HUES64 (cell line): Measurements from ENCODE around the gene AGO1.
"Not testable (repeated sequence)": the region's sequence is repeated elsewhere in the genome, so short reads cannot be mapped to it uniquely, and the experiment has no call there.

Experiments
- H3K27ac ChIP-seq: 2 replicates; pipeline ENCODE4 v1.7.0; 2013; ENCODE audit warnings: low read depth, low read length, inconsistent platforms
- H3K27me3 ChIP-seq: 2 replicates; pipeline ENCODE4 v1.6.1; 2013; ENCODE audit warnings: mild to moderate bottlenecking, low read length; ENCODE audit not compliant: insufficient read depth
- H3K36me3 ChIP-seq: 2 replicates; pipeline ENCODE4 v1.6.1; 2013; ENCODE audit warnings: mild to moderate bottlenecking, low read length; ENCODE audit not compliant: insufficient read depth
- H3K4me1 ChIP-seq: 2 replicates; pipeline ENCODE4 v1.6.1; 2013; ENCODE audit warnings: mild to moderate bottlenecking, low read length, moderate library complexity; ENCODE audit not compliant: insufficient read depth
- H3K4me3 ChIP-seq: 2 replicates; pipeline ENCODE4 v1.5.1; 2013; ENCODE audit warnings: mild to moderate bottlenecking, low read length, moderate library complexity
- H3K9ac ChIP-seq: 2 replicates; pipeline ENCODE4 v1.6.1; 2013; ENCODE audit warnings: mild to moderate bottlenecking, low read depth, low read length
- H3K9me3 ChIP-seq: 2 replicates; pipeline ENCODE4 v1.6.1; 2013; ENCODE audit warnings: low read depth, low read length; ENCODE audit not compliant: insufficient read depth
- WGBS: fragments of 150-250, 120-280 bp; methylation state at CpG from one replicate; pipeline ENCODE4 v1.1.7; 2013; ENCODE audit warnings: missing lambda C conversion rate; 5-methylcytosine and 5-hydroxymethylcytosine counted together

AGO1 gene

GRCh38 chr1:35888255-35888654 is 5.2 kb downstream of the AGO1 start:
- H3K27ac ChIP-seq, result no peak overlapping the region
- H3K36me3 ChIP-seq, result peaks cover 46% of the 10 kb centered on the region
- H3K9ac ChIP-seq, result no peak overlapping the region
- no peak overlapping the region for H3K4me3 ChIP-seq
- no peaks in the 10 kb centered on the region for H3K27me3 ChIP-seq
- no peaks in the 10 kb centered on the region for H3K9me3 ChIP-seq
- 95% methylated on average over 11 of the region's 11 CpGs for WGBS
- H3K4me1 ChIP-seq, result peaks cover 42% of the 10 kb centered on the region

- not testable (repeated sequence) for H3K27me3 ChIP-seq, H3K4me3 ChIP-seq, H3K9ac ChIP-seq, H3K27ac ChIP-seq, H3K9me3 ChIP-seq
- Histone ChIP-seq H3K4me1 (peaks cover 42% of the 10 kb centered on the region), H3K36me3 (peaks cover 53% of the 10 kb centered on the region)
- WGBS, result 94% methylated on average over 3 of the region's 3 CpGs
These were observed 6.0 kb downstream of the AGO1 start for GRCh38 chr1:35888981-35889380.

GRCh38 chr1:35893051-35893879 is 10.3 kb downstream of the AGO1 start:
- H3K4me1 ChIP-seq, result peaks cover 4% of the 10 kb centered on the region; the same call in 1 of the 2 replicates
- no peak overlapping the region for H3K9ac ChIP-seq
- no peaks in the 10 kb centered on the region for H3K27me3 ChIP-seq
- no peak overlapping the region for H3K27ac ChIP-seq
- no peak overlapping the region for H3K4me3 ChIP-seq
- 93% methylated on average over 14 of the region's 14 CpGs for WGBS
- no peaks in the 10 kb centered on the region for H3K9me3 ChIP-seq
- peaks cover 92% of the 10 kb centered on the region for H3K36me3 ChIP-seq

GRCh38 chr1:35894183-35894582 is 11.2 kb downstream of the AGO1 start:
- no peak overlapping the region for H3K27ac ChIP-seq
- no peak overlapping the region for H3K4me3 ChIP-seq
- no peaks in the 10 kb centered on the region for H3K9me3 ChIP-seq
- 87% methylated on average over 6 of the region's 6 CpGs for WGBS
- H3K36me3 ChIP-seq, result peaks cover 93% of the 10 kb centered on the region
- no peak overlapping the region for H3K9ac ChIP-seq
- H3K27me3 ChIP-seq, result no peaks in the 10 kb centered on the region
- no peaks in the 10 kb centered on the region; the same call in 1 of the 2 replicates for H3K4me1 ChIP-seq

GRCh38 chr1:35894656-35895055 is 11.6 kb downstream of the AGO1 start:
- H3K9ac ChIP-seq, result no peak overlapping the region
- H3K27me3 ChIP-seq, result no peaks in the 10 kb centered on the region
- peaks cover 94% of the 10 kb centered on the region for H3K36me3 ChIP-seq
- no peak overlapping the region for H3K27ac ChIP-seq
- 89% methylated on average over 1 of the region's 1 CpG for WGBS
- no peaks in the 10 kb centered on the region for H3K9me3 ChIP-seq
- no peaks in the 10 kb centered on the region; the same call in 1 of the 2 replicates for H3K4me1 ChIP-seq
- H3K4me3 ChIP-seq, result no peak overlapping the region

- no peaks in the 10 kb centered on the region for H3K27me3 ChIP-seq
- peaks cover 88% of the 10 kb centered on the region for H3K36me3 ChIP-seq
- H3K9ac ChIP-seq, result no peak overlapping the region
- no peak overlapping the region for H3K4me3 ChIP-seq
- H3K27ac ChIP-seq, result no peak overlapping the region
- no peaks in the 10 kb centered on the region for H3K4me1 ChIP-seq
- no peaks in the 10 kb centered on the region for H3K9me3 ChIP-seq
These were observed 16.9 kb downstream of the AGO1 start for GRCh38 chr1:35899941-35900340.

GRCh38 chr1:35901235-35901634 is 18.2 kb downstream of the AGO1 start:
- Histone ChIP-seq H3K27ac (no peak overlapping the region), H3K9me3 (no peaks in the 10 kb centered on the region), H3K4me3 (no peak overlapping the region), H3K4me1 (no peaks in the 10 kb centered on the region), H3K27me3 (no peaks in the 10 kb centered on the region), H3K9ac (no peak overlapping the region), H3K36me3 (peaks cover 90% of the 10 kb centered on the region)
- 94% methylated on average over 9 of the region's 9 CpGs for WGBS

GRCh38 chr1:35902671-35903070 is 19.7 kb downstream of the AGO1 start:
- H3K9ac ChIP-seq, result no peak overlapping the region
- H3K9me3 ChIP-seq, result no peaks in the 10 kb centered on the region
- H3K4me1 ChIP-seq, result no peaks in the 10 kb centered on the region
- no peaks in the 10 kb centered on the region for H3K27me3 ChIP-seq
- H3K36me3 ChIP-seq, result peaks cover 90% of the 10 kb centered on the region
- no peak overlapping the region for H3K27ac ChIP-seq
- 93% methylated on average over 2 of the region's 2 CpGs for WGBS
- H3K4me3 ChIP-seq, result no peak overlapping the region

- Histone ChIP-seq H3K4me1 (no peaks in the 10 kb centered on the region), H3K36me3 (peaks cover 96% of the 10 kb centered on the region), H3K27ac (no peak overlapping the region), H3K27me3 (no peaks in the 10 kb centered on the region), H3K9ac (no peak overlapping the region), H3K4me3 (no peak overlapping the region), H3K9me3 (no peaks in the 10 kb centered on the region)
- 93% methylated on average over 1 of the region's 1 CpG for WGBS
These were observed 31.7 kb downstream of the AGO1 start for GRCh38 chr1:35914717-35915116.

GRCh38 chr1:35915693-35916092 is 32.7 kb downstream of the AGO1 start:
- no peak overlapping the region for H3K9ac ChIP-seq
- H3K4me3 ChIP-seq, result no peak overlapping the region
- H3K9me3 ChIP-seq, result no peaks in the 10 kb centered on the region
- 97% methylated on average over 2 of the region's 2 CpGs for WGBS
- H3K27me3 ChIP-seq, result no peaks in the 10 kb centered on the region
- H3K36me3 ChIP-seq, result peaks cover 96% of the 10 kb centered on the region
- no peak overlapping the region for H3K27ac ChIP-seq
- H3K4me1 ChIP-seq, result no peaks in the 10 kb centered on the region

GRCh38 chr1:35923791-35924221 is 40.8 kb downstream of the AGO1 start:
- Histone ChIP-seq H3K4me3 (no peak overlapping the region), H3K9ac (no peak overlapping the region), H3K9me3 (no peaks in the 10 kb centered on the region), H3K27ac (no peak overlapping the region), H3K4me1 (no peaks in the 10 kb centered on the region), H3K36me3 (peaks cover 64% of the 10 kb centered on the region), H3K27me3 (no peaks in the 10 kb centered on the region)
